DOHH2 (cell line): ENCODE data around the gene ZNF324B.

Experiments
- H3F3A ChIP-seq: fragments of 200-600 bp; sonication (generic), shearing (Covaris generic); 2 replicates; pipeline ENCODE4 v1.6.0; 2016; ENCODE audit warnings: antibody characterized with exemption, mild to moderate bottlenecking; ENCODE audit not compliant: control insufficient read depth, insufficient read depth
- H3K27ac ChIP-seq: fragments of 200-600 bp; sonication (generic); 2 replicates; pipeline ENCODE4 v1.5.1; 2014; ENCODE audit warnings: low read depth, mild to moderate bottlenecking, low read length, moderate library complexity
- H3K27me3 ChIP-seq: fragments of 200-600 bp; sonication (generic); 2 replicates; pipeline ENCODE4 v1.6.1; 2014; ENCODE audit warnings: mild to moderate bottlenecking, low read length, mixed read lengths; ENCODE audit not compliant: control insufficient read depth
- H3K36me3 ChIP-seq: fragments of 200-600 bp; sonication (generic); 2 replicates; pipeline ENCODE4 v1.6.1; 2014; ENCODE audit warnings: mild to moderate bottlenecking, low read length, moderate library complexity, mixed read lengths; ENCODE audit not compliant: control insufficient read depth
- H3K4me1 ChIP-seq: fragments of 200-600 bp; sonication (generic); 2 replicates; pipeline ENCODE4 v1.6.1; 2014; ENCODE audit warnings: mild to moderate bottlenecking, low read length, mixed read lengths; ENCODE audit not compliant: control insufficient read depth
- H3K4me2 ChIP-seq: fragments of 200-600 bp; sonication (generic); 2 replicates; pipeline ENCODE4 v1.6.0; 2014; ENCODE audit warnings: mild to moderate bottlenecking, low read length, moderate library complexity
- H3K4me3 ChIP-seq: fragments of 200-600 bp; sonication (generic); 2 replicates; pipeline ENCODE4 v1.5.1; 2014; ENCODE audit warnings: mild to moderate bottlenecking, low read length, mixed read lengths
- H3K79me2 ChIP-seq: fragments of 200-600 bp; sonication (generic); 2 replicates; pipeline ENCODE4 v1.6.1; 2014; ENCODE audit warnings: mild to moderate bottlenecking, low read length, mixed read lengths; ENCODE audit not compliant: control insufficient read depth
- H3K9me2 ChIP-seq: fragments of 200-600 bp; sonication (generic); replicated peaks from 2 replicates; pipeline ENCODE4 v1.6.1; 2014; ENCODE audit warnings: mild to moderate bottlenecking, low read length, mixed read lengths; ENCODE audit not compliant: control insufficient read depth
- H3K9me3 ChIP-seq: fragments of 200-600 bp; sonication (generic); 2 replicates; pipeline ENCODE4 v1.6.1; 2014; ENCODE audit warnings: antibody characterized with exemption, low read length, mixed read lengths; ENCODE audit not compliant: control insufficient read depth, insufficient read depth
- H4K20me1 ChIP-seq: fragments of 200-600 bp; sonication (generic); 2 replicates; pipeline ENCODE4 v1.6.0; 2014; ENCODE audit warnings: low read depth, mild to moderate bottlenecking, antibody characterized with exemption, low read length, moderate library complexity; ENCODE audit not compliant: control insufficient read depth, insufficient read depth
- CTCF ChIP-seq: fragments of 200-600 bp; sonication (generic); IDR thresholded peaks from one replicate; pipeline ENCODE4 v1.5.1; 2014; ENCODE audit warnings: antibody characterized with exemption, mild to moderate bottlenecking, low read depth, low read length; ENCODE audit not compliant: poor library complexity, severe bottlenecking
- EZH2phosphoT487 ChIP-seq: fragments of 200-600 bp; sonication (generic); IDR thresholded peaks from 2 replicates; pipeline ENCODE4 v1.6.1; 2017; ENCODE audit warnings: borderline replicate concordance, mild to moderate bottlenecking, antibody characterized with exemption, low read length, moderate library complexity, mixed read lengths

Gene ZNF324B

GRCh38 chr19:58471736-58472135 lies 20.3 kb downstream of the ZNF324B start:
- Histone ChIP-seq H3K9me2 (no peaks in the 10 kb centered on the region), H3F3A (peaks cover 12% of the 10 kb centered on the region), H4K20me1 (peaks cover 8% of the 10 kb centered on the region; the same call in 1 of the 2 replicates), H3K9me3 (no peaks in the 10 kb centered on the region), H3K4me1 (peaks cover 23% of the 10 kb centered on the region), H3K27me3 (no peaks in the 10 kb centered on the region), H3K27ac (no peak overlapping the region), H3K4me3 (no peak overlapping the region), H3K36me3 (peaks cover 36% of the 10 kb centered on the region), H3K4me2 (no peak overlapping the region), H3K79me2 (peaks cover 27% of the 10 kb centered on the region)
- no peak for TF ChIP-seq EZH2phosphoT487
- TF ChIP-seq CTCF = no peak

GRCh38 chr19:58473775-58474174 lies 22.4 kb downstream of the ZNF324B start:
- TF ChIP-seq EZH2phosphoT487 = no peak
- no peak for TF ChIP-seq CTCF
- Histone ChIP-seq H3K4me1 (peaks cover 22% of the 10 kb centered on the region), H3K27ac (no peak overlapping the region), H3K4me3 (no peak overlapping the region), H3K27me3 (no peaks in the 10 kb centered on the region), H3K4me2 (no peak overlapping the region), H4K20me1 (peaks cover 3% of the 10 kb centered on the region; the same call in 1 of the 2 replicates), H3K36me3 (peaks cover 36% of the 10 kb centered on the region), H3K79me2 (peaks cover 9% of the 10 kb centered on the region), H3F3A (peaks cover 12% of the 10 kb centered on the region), H3K9me3 (no peaks in the 10 kb centered on the region), H3K9me2 (no peaks in the 10 kb centered on the region)

GRCh38 chr19:58474291-58474996 lies 23.0 kb downstream of the ZNF324B start:
- Histone ChIP-seq H3K4me1 (peaks cover 22% of the 10 kb centered on the region), H3K79me2 (peaks cover 2% of the 10 kb centered on the region), H3F3A (peaks cover 12% of the 10 kb centered on the region), H3K4me3 (peak overlapping the region; percentile 97; the same call in 1 of the 2 replicates), H4K20me1 (no peaks in the 10 kb centered on the region; the same call in 1 of the 2 replicates), H3K27ac (no peak overlapping the region), H3K9me2 (no peaks in the 10 kb centered on the region), H3K9me3 (no peaks in the 10 kb centered on the region), H3K36me3 (peaks cover 31% of the 10 kb centered on the region), H3K4me2 (peak overlapping the region; percentile 100), H3K27me3 (no peaks in the 10 kb centered on the region)
- TF ChIP-seq EZH2phosphoT487 (no peak), CTCF (no peak)
